GM21528 (cell line): Measurements from ENCODE around the gene FBXW12.
A peak's percentile ranks its signal among the peaks of the same experiment; 100 is the strongest.

Experiments
- ATAC-seq: cut with Tn5 transposase; IDR thresholded peaks from one replicate; pipeline ENCODE4 v1.9.1; 2021; ENCODE audit warnings: mild to moderate bottlenecking, moderate library complexity; ENCODE audit not compliant: unreplicated experiment, low FRiP score

FBXW12 gene

DNA sequence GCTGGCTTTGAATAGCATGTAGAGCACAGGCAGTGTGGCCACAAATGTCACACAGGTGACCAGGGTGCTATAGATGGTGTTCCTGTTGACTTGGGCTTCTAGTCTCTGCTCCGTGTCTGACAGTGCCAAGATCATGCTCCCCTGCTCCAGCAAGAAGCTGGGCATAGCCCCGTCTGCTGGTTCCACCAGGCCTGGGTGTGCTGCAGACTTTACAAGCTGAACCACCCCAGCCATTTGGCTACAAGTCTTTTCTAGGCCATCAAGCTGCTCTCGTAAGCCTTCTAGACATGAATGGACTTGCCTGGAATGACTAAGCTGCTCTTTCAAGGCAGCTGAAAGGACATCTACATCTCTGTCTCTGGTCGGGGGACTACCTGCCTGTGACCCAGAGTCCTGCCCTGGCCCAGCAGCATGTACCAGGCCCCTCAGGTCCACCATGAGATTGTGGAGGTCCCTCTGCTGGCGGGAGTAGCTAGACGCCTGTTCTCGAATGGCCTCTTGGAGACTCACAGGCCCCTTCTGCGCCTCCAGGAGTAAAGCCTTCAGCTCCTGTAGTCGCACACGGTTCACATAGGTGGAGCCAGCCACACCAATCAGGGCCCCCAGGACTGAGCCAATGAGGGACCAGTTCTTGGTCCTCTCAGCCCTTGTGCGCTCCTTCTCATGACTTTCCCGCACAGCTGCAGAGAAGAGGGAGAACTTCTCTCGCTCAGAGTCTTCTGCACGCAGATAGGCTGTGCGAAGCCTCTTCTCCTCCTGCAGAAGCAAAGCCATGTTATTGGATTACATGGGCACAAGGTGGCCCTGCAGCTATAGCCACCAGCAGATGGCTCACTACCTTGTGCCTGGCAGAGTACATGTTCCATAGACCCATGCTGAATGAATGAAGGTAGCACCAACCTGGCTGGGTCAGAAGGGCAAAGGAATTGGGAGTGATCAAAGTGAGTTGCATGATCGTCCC lies 60.7 kb downstream of the FBXW12 start:
- no peak for ATAC-seq

DNA sequence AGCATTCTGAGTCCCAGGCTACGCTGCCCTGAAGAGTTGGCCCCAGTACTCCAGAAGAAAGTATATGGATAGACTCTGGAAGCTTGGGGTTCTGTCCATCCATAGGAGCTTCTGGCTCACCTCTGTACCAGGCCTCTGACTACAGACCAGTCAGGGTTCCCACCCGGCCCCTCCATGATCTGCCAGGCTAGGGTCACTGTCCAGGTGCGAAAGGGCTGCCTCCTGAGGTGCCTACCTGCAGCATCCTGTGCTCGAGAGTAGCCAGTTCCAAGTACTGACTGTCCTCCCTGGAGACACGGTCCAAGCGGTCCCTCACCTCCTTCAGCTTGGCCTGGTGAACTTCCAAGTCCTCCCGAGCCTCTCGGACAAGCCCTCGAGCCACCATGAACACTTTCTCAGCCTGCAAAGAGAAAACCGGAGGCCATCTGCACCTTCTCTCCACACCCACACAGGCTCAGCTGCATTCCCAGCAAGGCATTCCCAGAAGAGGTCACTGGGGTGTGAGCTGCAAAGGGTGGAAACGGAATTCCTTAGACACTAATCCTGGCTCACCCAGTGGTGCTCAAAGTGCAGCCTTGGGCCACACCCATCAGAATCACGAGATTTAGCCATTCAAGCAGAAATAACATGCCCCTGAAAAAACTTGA lies 61.6 kb downstream of the FBXW12 start:
- no peak for ATAC-seq

DNA sequence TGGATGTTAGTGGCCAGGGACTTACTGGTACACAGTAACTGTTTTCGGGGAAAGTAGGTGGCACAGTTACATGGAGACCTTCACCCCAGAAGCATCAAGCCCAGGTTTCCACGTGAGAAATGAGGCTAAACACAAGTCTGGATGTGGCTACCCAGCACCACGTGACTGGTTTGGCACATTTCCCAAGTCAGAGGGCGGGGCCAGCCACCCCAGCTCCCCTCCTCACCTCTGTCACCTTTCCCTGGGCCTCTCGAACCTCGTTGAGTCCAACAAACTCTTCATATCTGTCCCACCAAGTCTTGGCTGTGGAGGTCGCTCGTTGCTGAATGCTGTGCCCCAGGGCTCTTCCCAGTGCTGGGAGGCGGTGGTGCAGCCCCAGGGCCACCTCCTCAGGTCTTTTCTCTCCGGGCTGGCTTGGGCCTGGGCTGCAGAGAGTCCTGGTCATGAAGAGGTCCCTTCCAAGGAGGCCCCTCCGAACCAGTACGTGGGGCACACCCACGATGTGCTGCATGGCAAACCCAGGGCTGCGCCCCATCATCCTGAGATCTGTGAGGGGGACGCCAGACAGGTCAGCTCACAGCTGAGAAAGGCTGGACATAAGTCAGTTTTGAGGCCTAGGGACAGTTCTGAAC lies 62.7 kb downstream of the FBXW12 start:
- ATAC-seq: no peak

DNA sequence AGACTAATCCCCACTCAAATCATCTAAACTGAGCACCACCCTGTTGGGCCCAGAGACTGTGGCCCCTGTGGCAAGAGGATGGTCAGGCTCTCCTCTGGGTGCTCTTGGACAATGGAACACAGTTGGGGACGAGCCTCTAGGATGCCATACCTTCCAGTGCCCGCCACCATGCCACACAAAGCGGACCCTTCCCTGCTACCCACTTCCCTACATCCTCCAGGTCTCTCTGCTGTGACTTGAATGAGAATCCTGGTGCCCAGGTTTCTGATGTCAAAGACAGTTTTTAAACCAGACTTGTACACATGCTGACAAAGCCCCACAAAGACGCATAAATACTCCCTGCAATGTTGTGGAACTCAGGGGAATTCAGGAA lies 63.2 kb downstream of the FBXW12 start:
- no peak for ATAC-seq

DNA sequence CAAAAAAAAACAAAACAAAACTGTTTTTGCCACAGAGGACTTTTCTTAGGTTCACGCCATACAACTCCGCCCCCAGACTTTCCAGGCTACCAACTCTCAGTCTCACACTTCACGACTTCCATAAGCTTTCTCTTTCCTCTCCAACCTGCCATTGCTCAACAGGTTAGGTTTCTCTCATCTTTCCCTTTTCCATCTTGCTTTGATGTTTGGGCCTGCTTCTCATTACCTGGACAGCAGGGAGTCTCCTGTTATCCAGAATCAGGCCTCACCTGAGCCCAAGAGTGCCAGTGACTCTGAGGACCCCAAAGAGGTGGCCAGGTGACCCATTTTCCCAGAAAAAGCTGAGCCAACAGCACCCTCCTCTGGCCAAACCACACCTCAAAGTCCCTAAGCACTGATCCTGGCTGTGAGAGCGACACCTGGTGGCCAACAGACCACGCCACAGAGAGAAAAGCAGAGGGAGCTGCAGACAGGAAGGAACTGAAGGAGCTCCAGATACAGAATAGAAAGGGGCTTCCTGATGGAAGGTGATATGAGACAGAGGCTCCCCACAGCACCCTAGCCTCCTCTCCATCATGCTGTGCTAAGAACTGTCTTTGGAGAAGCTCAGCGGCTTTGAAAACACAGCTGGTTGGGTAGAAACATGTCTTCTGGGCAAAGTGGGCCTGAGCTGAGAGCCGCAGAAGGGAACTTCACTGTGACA lies 63.9 kb downstream of the FBXW12 start:
- no peak for ATAC-seq

DNA sequence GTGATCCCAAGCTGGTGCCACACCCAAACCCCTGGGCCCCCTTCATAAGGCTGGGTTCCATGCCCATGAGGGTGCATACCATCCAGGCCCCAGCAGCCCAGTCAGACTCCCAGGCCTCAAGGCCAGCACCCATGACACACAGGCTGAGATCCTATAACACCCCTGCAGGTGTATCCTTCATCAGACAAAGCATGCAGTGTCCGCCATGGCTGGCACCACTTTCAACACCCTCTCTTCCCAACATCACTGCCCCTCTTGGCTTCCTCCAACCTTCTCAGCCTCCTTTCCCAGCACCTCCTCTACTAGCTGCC lies 64.4 kb downstream of the FBXW12 start:
- no peak for ATAC-seq

DNA sequence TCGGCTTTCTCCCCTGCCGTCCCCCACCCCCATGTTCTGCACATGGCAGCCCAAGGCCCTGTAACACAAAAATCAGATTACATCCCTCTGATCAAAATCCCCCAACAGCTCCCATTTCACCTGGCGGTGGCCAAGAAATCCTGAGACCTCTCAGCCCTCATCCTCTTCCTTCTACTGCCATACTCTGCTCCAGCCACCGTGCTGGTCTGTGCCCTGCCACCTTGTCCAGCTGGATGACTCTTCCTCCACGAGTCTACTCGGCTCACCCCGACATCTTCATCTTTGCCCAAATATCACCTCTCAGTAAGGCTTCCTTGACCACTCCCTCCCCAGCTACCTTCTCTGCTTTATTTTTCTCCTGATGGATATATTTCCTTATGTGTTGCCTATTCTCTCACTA lies 64.8 kb downstream of the FBXW12 start:
- no peak for ATAC-seq

DNA sequence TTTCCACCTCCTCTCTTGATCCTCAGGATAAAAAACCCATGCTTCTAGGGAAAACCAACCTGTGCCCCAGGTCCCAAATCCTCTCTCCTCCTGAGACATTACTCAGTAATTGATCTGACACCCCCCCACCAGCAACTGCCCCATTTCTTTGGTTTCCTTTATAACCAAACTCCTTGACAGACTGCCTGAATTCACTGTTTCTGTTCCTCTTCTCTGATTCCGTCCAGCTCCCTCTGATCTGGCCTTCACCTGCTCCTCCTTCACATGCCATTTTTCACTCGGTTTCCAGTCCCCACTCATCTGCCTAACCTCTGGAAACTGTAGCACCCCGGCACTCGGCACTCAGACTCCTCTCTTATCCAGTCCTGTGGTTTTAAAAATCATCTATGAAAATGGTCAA lies 65.8 kb downstream of the FBXW12 start:
- no peak for ATAC-seq

DNA sequence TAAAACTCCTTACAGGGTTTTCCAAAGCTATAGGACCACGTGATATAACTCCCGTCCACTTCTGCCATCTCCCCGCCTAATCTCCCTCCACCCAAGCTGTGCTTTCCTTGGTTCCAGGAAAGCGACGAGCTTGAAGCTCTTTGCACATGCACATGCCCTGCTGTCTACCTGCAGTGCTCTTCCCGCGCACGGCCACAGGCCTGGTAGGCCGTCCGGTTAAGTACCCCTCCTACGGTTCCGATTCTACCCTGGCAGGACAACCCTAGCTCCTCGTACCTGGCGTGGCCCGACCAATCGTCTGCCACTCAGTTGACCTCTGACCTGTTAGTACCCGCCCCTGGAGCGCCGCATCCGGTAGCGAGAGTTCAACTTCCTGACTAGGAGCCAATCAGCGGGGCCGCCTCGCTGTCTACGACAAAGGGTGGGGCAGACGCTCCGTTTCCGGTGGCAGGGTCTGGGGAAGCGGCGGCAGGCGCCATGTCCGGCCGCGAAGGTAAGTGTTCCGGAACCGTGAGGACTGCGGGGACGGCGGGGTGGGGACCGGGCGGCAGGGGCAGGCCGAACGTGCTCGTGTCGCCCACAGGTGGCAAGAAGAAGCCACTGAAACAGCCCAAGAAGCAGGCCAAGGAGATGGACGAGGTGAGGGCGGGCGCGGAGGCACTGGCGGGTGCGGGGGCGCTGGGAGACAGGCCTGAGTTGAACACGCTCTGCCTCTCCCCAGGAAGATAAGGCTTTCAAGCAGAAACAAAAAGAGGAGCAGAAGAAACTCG lies 68.0 kb downstream of the FBXW12 start, which contains the start of the genes CCDC51 and TMA7:
Gene CCDC51 (minus strand): TSS at position 300 of the 770 bp plus-strand sequence. CDS start 4,991 bp downstream, outside the sequence.
Gene TMA7 (plus strand): TSS at position 438 of the 770 bp plus-strand sequence. CDS start 40 bp downstream, at position 478.
- ATAC-seq: peak; percentile 91

DNA sequence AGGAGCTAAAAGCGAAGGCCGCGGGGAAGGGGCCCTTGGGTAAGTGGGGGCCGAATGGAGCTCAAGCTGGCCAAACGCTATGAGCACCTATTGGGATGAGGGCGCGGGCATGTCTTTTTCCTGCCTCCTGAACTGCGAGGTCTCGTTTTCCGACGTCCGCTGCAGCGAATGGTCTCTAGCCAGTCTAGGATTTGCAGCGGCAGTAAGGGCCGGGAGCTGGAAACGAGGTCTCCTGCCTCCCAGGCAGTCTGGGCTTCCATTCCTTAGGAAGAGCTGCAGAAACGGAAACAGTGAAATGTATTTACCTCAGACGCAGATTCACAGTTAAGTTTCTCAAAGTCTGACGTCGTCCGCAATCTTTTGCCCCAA lies 68.6 kb downstream of the FBXW12 start:
- peak; percentile 15 for ATAC-seq

DNA sequence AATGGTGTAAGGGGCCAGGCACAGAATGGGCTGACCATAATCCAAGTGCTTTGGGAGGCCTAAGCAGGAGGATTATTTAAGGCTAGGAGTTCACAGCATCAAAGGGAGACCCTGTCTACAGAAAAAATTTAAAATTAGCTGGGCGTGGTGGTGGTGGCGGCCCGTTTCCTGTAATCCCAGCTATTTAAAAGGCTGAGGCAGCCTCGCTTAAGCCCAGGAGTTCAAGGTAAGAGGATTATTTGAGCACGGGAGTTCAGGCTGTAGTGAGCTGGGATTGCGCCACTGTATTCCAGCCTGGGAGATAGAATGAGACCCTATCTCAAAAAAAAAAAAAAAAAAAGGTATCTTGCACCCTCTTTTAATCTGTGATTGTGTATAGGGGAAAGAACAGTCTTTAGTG lies 69.9 kb downstream of the FBXW12 start:
- no peak for ATAC-seq
